Activated CD4-positive, alpha-beta T cell treated with anti-CD3 and anti-CD28 coated beads, Interleukin-2, amount 50 U/mL, for 16 hours (primary cell): ENCODE measurements around the gene MT1G.
A peak's percentile ranks its signal among the peaks of the same experiment; 100 is the strongest.
"Not testable (repeated sequence)": the region's sequence is repeated elsewhere in the genome, so short reads cannot be mapped to it uniquely, and the experiment has no call there.

Experiments
- DNase-seq: peaks from one replicate; pipeline ENCODE4 v3.0.0-alpha.2; 2020

The MT1G gene

GRCh38 chr16:56667581-56668571 lies at the start of gene MT1G:
MT1G (minus strand) TSS chr16:56668065; CDS start chr16:56667993, 72 bp downstream.
- peak; percentile 60 for DNase-seq

GRCh38 chr16:56717532-56717931 lies 49.7 kb upstream of the MT1G start:
- DNase-seq, result not testable (repeated sequence)

DNA sequence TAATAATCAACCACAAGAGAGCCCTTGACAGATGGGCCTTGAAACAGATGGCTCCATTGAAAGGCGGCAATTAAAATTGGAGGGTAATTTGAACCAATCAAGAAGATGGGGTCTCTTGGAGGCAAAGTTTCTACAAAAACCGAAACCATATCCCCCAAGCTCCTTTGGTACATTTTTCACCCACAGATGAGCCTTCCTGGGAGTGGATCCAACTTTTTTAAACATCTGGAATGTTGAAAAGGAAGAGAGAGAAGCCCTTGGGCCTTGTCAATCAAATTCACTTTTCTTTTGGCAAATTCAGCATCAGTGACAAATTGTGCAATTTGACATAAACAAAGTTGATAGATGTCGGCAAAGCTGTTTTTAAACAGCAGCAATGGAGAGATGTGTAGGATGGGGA lies 48.9 kb upstream of the MT1G start:
- DNase-seq, result no peak

DNA sequence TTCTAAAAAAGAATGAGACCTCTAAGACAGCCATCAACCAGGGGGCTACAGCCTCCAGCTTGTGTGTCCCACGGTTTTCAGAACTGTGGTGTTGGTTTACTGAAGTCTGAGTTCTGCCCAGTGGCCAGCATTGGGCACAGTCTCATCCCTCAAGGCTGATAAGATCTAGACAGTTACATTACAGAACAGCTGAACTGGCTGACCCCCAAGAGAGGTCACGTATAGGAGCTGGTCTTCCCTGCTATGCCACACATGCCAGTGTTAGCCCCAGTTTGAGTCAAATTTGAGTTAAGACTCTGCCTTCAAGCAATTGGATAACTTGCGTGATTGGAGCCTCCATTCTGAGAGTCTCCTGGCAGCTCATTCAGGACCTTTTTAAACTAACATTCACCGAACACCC lies 47.3 kb upstream of the MT1G start:
- DNase-seq, result no peak

DNA sequence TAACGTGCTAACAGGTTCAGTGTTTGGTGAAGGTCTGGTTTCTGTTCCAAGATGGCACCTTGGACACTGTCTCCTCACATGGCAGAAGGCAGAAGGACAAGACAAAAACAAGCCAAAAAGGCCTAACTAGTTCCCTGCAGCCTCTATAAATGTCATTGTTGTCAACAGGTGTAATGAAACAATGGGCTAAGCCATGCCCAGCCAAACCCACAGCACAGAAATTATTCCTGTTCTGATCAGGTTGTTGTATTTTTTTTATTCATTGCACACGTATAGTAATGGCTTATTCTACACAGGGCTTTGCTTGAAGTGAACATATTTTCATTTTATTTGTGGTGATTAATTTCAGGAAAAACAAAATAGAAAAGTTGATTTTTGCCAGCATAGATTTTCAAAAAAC lies 45.9 kb upstream of the MT1G start:
- DNase-seq, result no peak

- no peak for DNase-seq
These were observed 44.0 kb upstream of the MT1G start for GRCh38 chr16:56711862-56712261.

DNA sequence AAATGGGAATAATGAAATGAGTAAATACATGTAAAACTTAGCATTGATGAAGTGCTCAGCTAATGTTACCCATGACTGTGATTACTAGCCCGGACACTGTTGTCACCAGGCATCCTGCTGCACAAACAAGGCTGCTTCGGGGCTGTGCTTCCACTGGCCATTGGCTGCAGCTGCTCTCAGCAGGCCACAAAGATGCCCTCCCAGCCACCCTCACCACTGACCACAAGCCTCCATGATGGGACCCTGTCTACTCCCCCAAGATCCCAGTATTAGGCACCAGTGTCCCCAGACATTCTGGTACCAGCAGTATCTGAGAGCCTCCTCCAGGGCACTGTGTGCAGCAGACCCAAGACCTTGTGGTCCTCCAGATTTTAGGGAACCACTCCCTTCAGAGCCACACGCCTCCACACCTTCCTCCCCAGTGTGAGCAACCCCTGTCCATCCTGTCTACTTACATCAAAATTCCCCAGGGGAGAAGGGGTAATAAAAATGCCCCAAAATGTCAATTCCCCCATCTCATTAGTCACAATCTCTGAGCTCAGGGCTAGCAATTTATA lies 42.4 kb upstream of the MT1G start:
- DNase-seq, result no peak

GRCh38 chr16:56709443-56710040 lies 41.7 kb upstream of the MT1G start:
- DNase-seq, result no peak

DNA sequence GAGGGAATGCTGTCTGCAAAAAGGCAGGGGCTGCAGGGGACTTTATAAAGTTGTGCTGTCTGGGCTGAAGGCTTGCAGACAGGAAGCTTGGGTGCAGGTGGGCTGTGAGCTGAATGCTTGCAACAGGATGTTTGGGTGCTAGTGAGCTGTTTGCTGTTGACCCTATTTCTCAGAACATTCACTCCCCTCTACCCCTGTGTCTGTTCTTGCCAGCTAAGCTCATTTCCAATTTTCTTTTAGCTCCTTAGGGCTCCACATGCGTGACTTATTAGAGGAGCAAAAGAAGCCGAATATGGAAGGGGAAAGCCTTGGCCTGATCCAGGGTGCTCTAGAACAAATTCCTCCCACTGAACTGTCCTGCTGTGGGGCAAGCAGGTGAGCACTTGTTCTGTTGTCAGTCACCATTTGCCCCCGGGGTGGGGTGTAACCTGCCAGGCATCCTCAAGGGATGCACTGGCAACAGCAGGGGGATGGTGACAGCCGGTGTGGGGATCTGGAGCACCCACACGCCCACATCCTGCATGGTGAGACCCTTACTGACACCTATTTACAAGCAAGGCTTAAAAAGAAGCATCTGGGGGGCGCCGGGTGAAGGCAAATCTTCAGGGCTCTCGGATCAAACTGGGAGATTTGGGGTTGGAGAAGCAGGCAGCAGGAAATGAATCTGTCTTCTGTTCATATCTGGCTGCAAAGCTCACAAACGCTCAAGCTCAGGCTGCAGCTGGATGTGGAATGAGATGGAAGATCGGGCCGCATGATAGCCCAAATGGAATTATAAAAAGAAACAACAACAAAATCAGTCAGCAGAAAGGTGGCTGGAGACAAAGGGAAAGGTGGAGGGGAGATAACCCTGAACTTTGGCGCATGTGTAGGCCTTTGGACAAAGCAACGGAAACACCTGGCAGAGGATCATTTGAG lies 40.9 kb upstream of the MT1G start:
- no peak for DNase-seq

DNA sequence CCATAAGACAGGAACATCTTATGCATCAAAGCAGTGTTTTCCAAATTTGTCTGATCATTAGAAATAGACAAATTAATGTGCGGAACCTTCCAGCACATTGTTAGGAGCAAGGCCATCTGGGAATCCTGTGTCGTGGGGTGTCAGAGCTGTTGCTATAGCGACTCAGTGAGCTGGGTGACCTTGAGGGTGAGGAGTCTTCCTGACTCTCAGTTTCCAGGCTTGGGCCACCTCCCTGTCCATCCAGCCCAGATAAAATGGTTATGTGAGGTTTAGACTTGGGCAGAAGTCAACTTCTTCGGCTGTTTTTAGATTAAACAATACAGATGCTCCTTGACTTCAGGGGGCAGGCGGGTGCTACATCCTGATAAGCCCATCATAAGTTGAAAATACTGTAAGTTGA lies 35.0 kb upstream of the MT1G start:
- no peak for DNase-seq

DNA sequence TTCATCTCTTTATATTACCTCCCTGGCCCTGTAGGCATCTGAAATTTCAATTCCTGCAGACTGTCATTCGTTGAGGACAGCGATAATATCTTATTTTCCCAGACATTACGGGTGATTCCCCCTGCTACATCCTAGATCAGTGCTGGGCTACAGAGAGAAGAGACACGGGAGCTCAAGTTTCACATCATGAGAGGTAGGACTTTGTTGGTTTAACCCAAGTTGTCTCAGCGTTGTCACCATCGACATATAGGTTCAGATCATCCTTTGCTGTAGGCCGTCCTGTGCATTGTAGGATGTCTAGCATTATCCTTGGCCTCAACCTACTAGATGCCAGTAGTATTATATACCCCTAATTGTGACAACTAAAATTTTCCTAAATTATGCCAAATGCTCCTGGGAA lies 33.7 kb upstream of the MT1G start:
- no peak for DNase-seq

DNA sequence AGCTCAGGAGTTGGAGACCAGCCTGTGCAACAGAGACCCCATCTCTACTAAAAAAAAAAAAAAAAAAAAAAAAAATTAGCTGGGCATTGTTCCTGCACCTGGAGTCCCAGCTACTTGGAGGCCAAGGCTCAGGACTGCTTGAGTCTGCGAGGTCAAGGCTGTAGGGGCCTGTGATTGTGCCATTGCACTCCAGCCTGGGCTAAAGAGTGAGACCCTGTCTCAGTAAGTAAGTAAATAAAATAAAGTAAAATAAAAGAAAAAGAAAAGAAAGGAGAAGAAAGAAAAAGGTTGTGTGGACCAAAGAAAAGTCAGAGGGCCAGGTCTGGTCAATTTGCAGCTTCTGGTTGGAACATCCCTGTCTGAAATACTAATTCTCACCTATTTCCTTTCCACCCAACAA lies 32.8 kb upstream of the MT1G start:
- DNase-seq, result no peak

GRCh38 chr16:56700195-56700594 lies 32.3 kb upstream of the MT1G start:
- DNase-seq, result no peak

DNA sequence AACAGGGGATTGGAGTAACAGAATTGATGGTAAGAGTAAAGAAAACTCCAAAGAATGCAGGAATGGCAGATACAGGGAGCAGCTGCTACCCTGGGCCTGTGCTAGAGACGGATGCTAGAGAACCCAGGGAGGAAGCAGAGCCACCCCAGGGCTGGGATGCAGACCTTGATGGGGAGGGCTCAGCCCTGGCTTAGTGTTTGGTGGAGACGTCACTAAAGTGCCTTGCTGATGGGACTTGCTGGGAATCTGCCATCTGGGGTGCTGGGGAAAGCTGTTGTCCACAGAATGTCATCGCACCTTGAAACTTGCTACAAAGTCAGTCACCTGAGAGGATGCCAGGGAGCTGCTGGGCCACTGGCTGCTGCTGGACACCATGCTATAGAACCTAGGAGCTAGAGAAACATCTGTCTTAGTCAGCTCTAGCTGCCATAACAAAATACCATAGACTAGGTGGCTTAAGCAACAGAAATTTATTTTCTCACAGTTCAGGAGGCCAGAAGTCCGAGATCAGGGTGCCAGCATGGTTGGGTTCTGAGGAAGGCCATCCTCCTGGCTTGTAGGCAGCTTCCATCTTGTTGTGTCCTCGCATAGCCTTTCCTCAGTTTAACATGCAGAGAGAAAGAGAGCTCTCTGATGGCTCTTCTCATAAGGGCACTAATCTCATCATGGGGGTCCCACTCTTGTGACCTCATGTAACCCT lies 29.7 kb upstream of the MT1G start:
- DNase-seq, result no peak

GRCh38 chr16:56695246-56695645 lies 27.4 kb upstream of the MT1G start:
- no peak for DNase-seq

DNA sequence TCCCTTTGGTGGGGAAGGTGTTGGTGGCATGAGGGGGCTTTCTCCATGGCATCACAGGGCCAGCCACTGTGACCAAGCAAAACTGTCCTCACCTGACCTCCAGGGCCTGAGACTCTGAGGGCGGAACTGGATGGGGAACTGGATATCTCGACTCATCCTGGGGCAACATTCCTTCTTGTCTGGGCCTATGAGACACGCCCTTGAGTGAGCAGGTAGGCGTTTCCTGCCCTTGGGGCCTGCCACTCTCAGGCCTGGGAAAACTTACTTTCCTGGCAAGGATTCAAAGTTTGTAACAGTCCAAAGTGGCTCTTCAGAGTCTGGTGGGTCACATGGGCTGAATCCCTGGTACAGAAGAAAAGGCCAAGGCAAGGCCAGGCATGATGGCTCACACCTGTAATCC lies 24.0 kb upstream of the MT1G start:
- no peak for DNase-seq

DNA sequence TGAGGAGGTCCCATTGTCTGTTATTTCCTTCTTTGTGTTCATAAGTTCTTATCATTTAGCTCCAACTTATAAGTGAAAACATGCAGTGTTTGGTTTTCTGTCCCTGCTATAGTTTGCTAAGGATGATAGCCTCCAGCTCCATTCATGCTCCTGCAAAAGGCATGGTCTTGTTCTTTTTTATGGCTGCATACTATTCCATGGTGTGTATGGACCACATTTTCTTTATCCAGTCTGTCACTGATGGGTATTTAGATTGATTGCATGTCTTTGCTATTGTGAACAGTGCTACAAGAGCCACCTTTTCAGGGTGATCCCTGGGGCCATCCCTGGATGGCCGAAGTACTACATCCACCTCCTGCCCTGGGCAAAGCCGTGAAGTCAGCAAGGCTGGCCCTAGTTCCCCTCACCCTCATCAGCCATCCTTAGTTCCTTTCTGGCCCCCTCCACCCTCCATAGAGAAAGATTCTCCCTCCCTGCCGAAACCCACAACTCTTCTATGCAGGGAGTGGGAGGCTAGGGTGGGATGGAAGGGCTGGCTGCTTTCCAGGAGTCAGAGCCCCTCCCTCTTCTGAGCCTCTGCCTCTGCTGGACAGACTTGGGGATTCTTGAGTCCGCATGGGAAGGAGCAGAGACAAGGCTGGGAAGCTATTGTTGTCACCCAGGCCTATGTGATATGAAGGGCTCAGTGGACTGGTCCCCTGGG lies 22.7 kb upstream of the MT1G start:
- DNase-seq, result no peak

- no peak for DNase-seq
These were observed 21.3 kb upstream of the MT1G start for GRCh38 chr16:56689171-56689570.

GRCh38 chr16:56688762-56689161 lies 20.9 kb upstream of the MT1G start:
- DNase-seq, result no peak

DNA sequence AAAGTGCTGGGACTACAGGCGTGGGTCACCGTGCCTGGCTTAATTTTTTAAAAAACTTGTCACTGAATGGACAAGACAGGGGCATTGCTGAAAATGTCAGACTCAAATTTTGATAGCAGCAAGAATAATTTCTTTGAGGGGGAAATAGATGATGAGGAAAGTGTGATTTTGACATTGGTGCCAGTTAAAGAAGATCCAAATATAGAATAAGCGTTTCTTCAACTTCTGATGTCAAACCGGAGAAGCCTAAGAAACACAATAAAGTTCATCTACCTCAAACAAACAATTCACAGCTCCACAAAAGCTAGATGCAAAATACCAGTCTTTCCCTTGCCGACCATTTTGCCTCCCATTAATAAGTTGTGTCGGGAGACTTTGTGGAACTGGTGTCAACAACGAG lies 18.9 kb upstream of the MT1G start:
- DNase-seq, result no peak

DNA sequence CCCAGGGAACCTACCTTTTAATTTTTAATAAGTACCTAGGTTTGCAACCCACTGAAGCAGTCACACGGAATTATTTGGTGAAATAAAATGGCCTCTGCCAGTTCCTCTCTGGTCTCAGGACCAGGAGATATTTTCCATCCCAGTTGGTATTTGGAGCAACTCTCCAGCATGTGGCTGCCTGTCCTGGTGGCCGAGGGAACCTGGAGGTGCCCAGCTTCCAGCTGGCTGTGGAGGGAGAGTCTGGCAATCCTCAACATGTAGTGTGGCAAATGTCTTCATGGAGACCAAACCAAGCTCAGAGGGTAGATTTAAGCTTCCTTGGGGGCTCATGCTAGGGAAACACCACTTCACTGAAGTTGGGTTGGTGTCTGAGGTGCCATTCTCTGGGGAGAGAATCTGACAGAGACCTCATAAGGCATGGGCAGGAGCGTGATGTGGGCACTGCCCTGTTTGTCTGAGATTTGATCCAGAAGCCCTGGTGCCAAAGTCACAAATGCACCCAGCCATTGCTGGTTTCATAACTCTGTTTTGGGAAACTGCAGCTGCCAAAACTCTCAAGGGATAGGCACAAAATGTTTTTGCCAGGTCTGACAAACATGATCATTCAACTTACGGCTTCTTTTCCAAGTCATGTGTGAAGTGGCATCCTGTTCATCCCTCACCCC lies 17.2 kb upstream of the MT1G start:
- no peak for DNase-seq
